H1 (cell line): ENCODE data around the gene ASPN. TPM values are rescaled to one million over a fixed set of nuclear protein-coding genes. Genes with fewer than 3 reads are reported as not detected.

Experiments
- CTCF ChIA-PET: fragments of 300-600 bp; sonication (Branson Sonifier 250); formaldehyde crosslinking; loops from one replicate; lab custom pipeline; 2021; ENCODE audit not compliant: partially characterized antibody; lab: Charles Lee
- POLR2A ChIA-PET: fragments of 300-600 bp; sonication (Branson Sonifier 250); formaldehyde crosslinking; loops from one replicate; lab custom pipeline; 2021; ENCODE audit warnings: inconsistent platforms; ENCODE audit not compliant: partially characterized antibody; lab: Charles Lee
- DNase-seq, 2 experiments: peaks; one replicate each; pipeline versions ENCODE4 v3.0.0 to v3.0.0-alpha.2; 2010 to 2022; ENCODE audit warnings: low spot score in 2 of 2, low read depth in 1 of 2, mixed read lengths in 1 of 2
- FAIRE-seq: peaks from 2 replicates; lab custom pipeline; 2011; peaks lifted over from hg19 to GRCh38; lab: Jason Lieb, UNC
- H2AFZ ChIP-seq: 2 replicates; pipeline ENCODE4 v1.8.1; 2012; ENCODE audit warnings: low read length, inconsistent platforms
- H2AK5ac ChIP-seq: 2 replicates; pipeline ENCODE4 v1.6.1; 2013; ENCODE audit warnings: low read depth, low read length
- H2BK120ac ChIP-seq: replicated peaks from 2 replicates; pipeline ENCODE3; 2013; ENCODE audit warnings: low read depth, low read length, inconsistent platforms
- H2BK12ac ChIP-seq: 2 replicates; pipeline ENCODE4 v1.6.1; 2013; ENCODE audit warnings: low read depth, low read length
- H2BK15ac ChIP-seq: 2 replicates; pipeline ENCODE4 v1.6.1; 2013; ENCODE audit warnings: low read length
- H2BK20ac ChIP-seq: 2 replicates; pipeline ENCODE4 v1.6.1; 2013; ENCODE audit warnings: low read length
- H2BK5ac ChIP-seq: 2 replicates; pipeline ENCODE4 v1.6.1; 2013; ENCODE audit warnings: low read depth, low read length
- H3K14ac ChIP-seq: 2 replicates; pipeline ENCODE4 v1.6.1; 2013; ENCODE audit warnings: inconsistent platforms; ENCODE audit not compliant: insufficient read length
- H3K18ac ChIP-seq: 2 replicates; pipeline ENCODE4 v1.6.1; 2013; ENCODE audit warnings: low read length; ENCODE audit errors: extremely low read depth
- H3K23ac ChIP-seq: 2 replicates; pipeline ENCODE4 v1.6.1; 2013; ENCODE audit warnings: inconsistent platforms; ENCODE audit not compliant: insufficient read length
- H3K23me2 ChIP-seq: 2 replicates; pipeline ENCODE4 v1.6.1; 2013; ENCODE audit warnings: low read depth, low read length
- H3K27ac ChIP-seq: 2 replicates; pipeline ENCODE4 v1.6.1; 2011; ENCODE audit warnings: low read depth, low read length, inconsistent platforms
- H3K27me3 ChIP-seq, 4 experiments: replicated peaks in 1 of 4; 1 replicate in 1 of 4; 2 replicates in 3 of 4; pipeline versions ENCODE4 v1.6.1 to v1.8.1; 2011 to 2013; ENCODE audit warnings: low read length in 3 of 4, mild to moderate bottlenecking in 3 of 4, inconsistent platforms in 2 of 4, mixed read lengths in 2 of 4, moderate library complexity in 1 of 4; ENCODE audit not compliant: control insufficient read depth in 3 of 4, insufficient read depth in 3 of 4; ENCODE audit errors: extremely low read depth in 1 of 4
- H3K36me3 ChIP-seq, 4 experiments: 2 replicates each; pipeline versions ENCODE4 v1.6.1 to v1.8.1; 2011 to 2013; ENCODE audit warnings: mild to moderate bottlenecking in 4 of 4, low read length in 3 of 4, moderate library complexity in 2 of 4, control low read depth in 1 of 4, inconsistent platforms in 1 of 4; ENCODE audit not compliant: insufficient read depth in 4 of 4, control insufficient read depth in 2 of 4
- H3K4ac ChIP-seq: replicated peaks from 2 replicates; pipeline ENCODE3; 2013; ENCODE audit warnings: low read length, low read depth, mixed read lengths, inconsistent platforms; ENCODE audit not compliant: insufficient read length
- H3K4me1 ChIP-seq, 4 experiments: replicated peaks in 1 of 4; 1 replicate in 1 of 4; 2 replicates in 3 of 4; pipeline versions ENCODE4 v1.6.1 to v1.8.1; 2011 to 2013; ENCODE audit warnings: low read length in 3 of 4, inconsistent platforms in 2 of 4, mixed read lengths in 1 of 4; ENCODE audit not compliant: insufficient read depth in 4 of 4, control insufficient read depth in 3 of 4
- H3K4me2 ChIP-seq, 2 experiments: 2 replicates each; pipeline versions ENCODE4 v1.6.1 to v1.8.1; 2011 to 2013; ENCODE audit warnings: low read depth in 2 of 2, low read length in 2 of 2, control low read depth in 1 of 2, inconsistent platforms in 1 of 2, mild to moderate bottlenecking in 1 of 2; ENCODE audit not compliant: insufficient read depth in 1 of 2
- H3K4me3 ChIP-seq, 4 experiments: fragments of 200-600, 300-600 bp in 1 of 4; sonication (generic), shearing (Covaris generic), sonication (Bioruptor Twin) in 1 of 4; 2 replicates each; pipeline versions ENCODE4 v1.5.1 to v1.8.1; 2011 to 2016; ENCODE audit warnings: low read length in 4 of 4, low read depth in 3 of 4, control low read depth in 2 of 4, inconsistent platforms in 2 of 4, mild to moderate bottlenecking in 2 of 4, mixed read lengths in 1 of 4, moderate library complexity in 1 of 4; ENCODE audit not compliant: insufficient read depth in 2 of 4; ENCODE audit errors: extremely low read depth in 1 of 4
- H3K56ac ChIP-seq: replicated peaks from 2 replicates; pipeline ENCODE3; 2013; ENCODE audit warnings: low read depth, mild to moderate bottlenecking, mixed read lengths, low read length, inconsistent platforms; ENCODE audit not compliant: insufficient read length
- H3K79me1 ChIP-seq: 2 replicates; pipeline ENCODE4 v1.6.1; 2013; ENCODE audit warnings: low read depth, low read length, control low read depth
- H3K79me2 ChIP-seq, 2 experiments: 2 replicates each; pipeline versions ENCODE4 v1.6.1 to v1.8.1; 2012 to 2013; ENCODE audit warnings: low read length in 2 of 2, mild to moderate bottlenecking in 2 of 2, inconsistent platforms in 1 of 2; ENCODE audit not compliant: insufficient read depth in 2 of 2, control insufficient read depth in 1 of 2
- H3K9ac ChIP-seq, 4 experiments: replicated peaks in 1 of 4; 1 replicate in 1 of 4; 2 replicates in 3 of 4; pipeline versions ENCODE4 v1.6.1 to v1.8.1; 2011 to 2013; ENCODE audit warnings: low read depth in 3 of 4, low read length in 3 of 4, control low read depth in 2 of 4, mild to moderate bottlenecking in 2 of 4, moderate library complexity in 2 of 4, inconsistent platforms in 1 of 4; ENCODE audit errors: extremely low read depth in 1 of 4
- H3K9me3 ChIP-seq, 2 experiments: 2 replicates each; pipeline versions ENCODE4 v1.6.1 to v1.8.1; 2012 to 2013; ENCODE audit warnings: mild to moderate bottlenecking in 2 of 2, moderate library complexity in 2 of 2, control low read depth in 1 of 2, inconsistent platforms in 1 of 2, low read depth in 1 of 2, low read length in 1 of 2, mixed read lengths in 1 of 2; ENCODE audit not compliant: insufficient read depth in 2 of 2
- H4K20me1 ChIP-seq, 2 experiments: replicated peaks in 1 of 2; 2 replicates each; pipeline versions ENCODE3 to v1.8.1; 2011 to 2013; ENCODE audit warnings: inconsistent platforms in 2 of 2, low read length in 2 of 2, mild to moderate bottlenecking in 1 of 2; ENCODE audit not compliant: insufficient read depth in 2 of 2, control insufficient read depth in 1 of 2
- H4K5ac ChIP-seq: 2 replicates; pipeline ENCODE4 v1.6.1; 2013; ENCODE audit warnings: low read length, low read depth, mixed read lengths, inconsistent platforms; ENCODE audit not compliant: insufficient read length
- H4K8ac ChIP-seq: 2 replicates; pipeline ENCODE4 v1.8.0; 2013; ENCODE audit warnings: mild to moderate bottlenecking, moderate library complexity, low read length, inconsistent platforms; ENCODE audit not compliant: insufficient read depth; ENCODE audit errors: extremely low read depth
- H4K91ac ChIP-seq: replicated peaks from 2 replicates; pipeline ENCODE3; 2013; ENCODE audit warnings: low read length, mixed read lengths, inconsistent platforms; ENCODE audit not compliant: insufficient read length
- CREB1 ChIP-seq: IDR thresholded peaks from 2 replicates; pipeline ENCODE4 v1.6.1; 2012; ENCODE audit warnings: inconsistent platforms
- EZH2 ChIP-seq: fragments of 200-600 bp; sonication (generic); IDR thresholded peaks from 2 replicates; pipeline ENCODE4 v1.7.1; 2012; ENCODE audit warnings: low read depth, mild to moderate bottlenecking, moderate library complexity, low read length, inconsistent platforms; ENCODE audit not compliant: severe bottlenecking
- RFX5 ChIP-seq: IDR thresholded peaks from 2 replicates; pipeline ENCODE4 v1.6.1; 2011; ENCODE audit warnings: low read depth, low read length, improper control_type of control experiment, borderline replicate concordance
- SIX5 ChIP-seq: IDR thresholded peaks from 2 replicates; pipeline ENCODE4 v1.6.1; 2011; ENCODE audit warnings: mild to moderate bottlenecking, low read depth, low read length
- TEAD4 ChIP-seq: IDR thresholded peaks from 2 replicates; pipeline ENCODE4 v1.6.1; 2012; ENCODE audit warnings: low read depth, low read length, inconsistent platforms, mixed read lengths
- polyA plus RNA-seq, 7 experiments: library from polyadenylated mRNA; depleted of rRNA in 3 of 7; stranded (reverse) in 5 of 7; unstranded in 2 of 7; fragments of >200 nt in 5 of 7; fragments of 200-250 nt in 2 of 7; gene quantifications; 1 replicate in 5 of 7; 2 replicates in 1 of 7; 4 replicates in 1 of 7; pipeline versions ENCODE4 v1.2.1 to v1.2.3, GENCODE V29; 2011 to 2013; ENCODE audit warnings: missing spikeins in 2 of 7, mixed read lengths in 2 of 7
- total RNA-seq: library from RNA; stranded (reverse); fragmentation: NEBNext Ultra II Directional; extraction: Animal tissue kit (Norgen Biotek cat#: 25700); gene quantifications from 2 replicates; pipeline ENCODE4 v1.2.1, GENCODE V29; 2021

Gene ASPN
- total and polyA plus RNA-seq, 2 of the 8 experiments (the other 6 are each of a cell fraction or from before 2014, with no cell fraction given) = not detected

DNA sequence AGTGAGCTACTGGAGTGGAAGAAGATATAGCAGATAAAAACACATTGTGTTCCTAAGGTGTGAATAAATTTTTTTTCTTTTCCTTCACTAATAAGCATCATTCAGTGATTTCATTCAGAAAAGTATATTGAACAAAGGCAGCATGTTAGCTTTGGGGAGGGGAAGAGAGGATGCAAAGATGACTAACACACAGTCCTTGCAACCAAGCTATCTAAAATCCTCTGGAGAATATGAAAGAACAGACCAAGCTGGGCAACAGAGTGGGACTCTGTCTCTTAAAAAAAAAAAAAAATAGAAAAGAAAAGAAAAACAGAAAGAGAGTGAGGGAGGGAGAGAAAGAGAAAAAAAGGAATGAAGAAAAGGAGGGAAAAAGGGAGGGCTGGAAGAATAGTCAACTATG lies 35.8 kb downstream of the ASPN start:
- no peak overlapping the region for H3K4ac ChIP-seq
- no peak overlapping the region for H3K14ac ChIP-seq
- no peak overlapping the region for H2AFZ ChIP-seq
- H4K8ac ChIP-seq = no peak overlapping the region
- ChIA-PET CTCF (interaction anchor here (0.7 to 2.1 kb wide), 6 partner anchors 9 to 971 kb away, joined by 3 to 9 read pairs (median 4); no protein-coding TSS in a partner anchor), POLR2A (interaction anchor here (1.6 kb wide), 1 partner anchor 121 kb away, joined by 6 read pairs; the partner anchor contains the start of genes CENPP and NOL8)
- peaks cover 0 to 2% (median 0%) of the 10 kb centered on the region in 4 experiments; a peak in 1 of 7 replicates for H3K4me1 ChIP-seq
- H3K79me2 ChIP-seq = no peaks in the 10 kb centered on the region
- H3K23ac ChIP-seq = no peak overlapping the region
- no peak for DNase-seq
- H3K36me3 ChIP-seq = no peaks in the 10 kb centered on the region
- no peak overlapping the region for H3K56ac ChIP-seq
- H3K23me2 ChIP-seq = no peaks in the 10 kb centered on the region
- H2BK120ac ChIP-seq = no peak overlapping the region
- no peak overlapping the region for H2BK5ac ChIP-seq
- H3K18ac ChIP-seq = no peak overlapping the region
- H4K5ac ChIP-seq = no peak overlapping the region
- no peak for FAIRE-seq
- no peaks in the 10 kb centered on the region for H4K20me1 ChIP-seq
- H2AK5ac ChIP-seq = no peak overlapping the region
- H3K4me2 ChIP-seq = no peak overlapping the region
- no peak overlapping the region for H2BK20ac ChIP-seq
- no peak overlapping the region for H2BK12ac ChIP-seq
- H3K27ac ChIP-seq = no peak overlapping the region
- TF ChIP-seq RFX5 = no peak
- TF ChIP-seq SIX5 = no peak
- no peak for TF ChIP-seq TEAD4
- no peak for TF ChIP-seq EZH2
- no peak for TF ChIP-seq CREB1
- TF ChIP-seq, all 59 proteins: peak for 0
- Histone ChIP-seq H4K91ac (no peak overlapping the region), H3K9me3 (no peaks in the 10 kb centered on the region; a peak in 1 of 4 replicates), H3K9ac (no peak overlapping the region), H3K27me3 (no peaks in the 10 kb centered on the region), H3K79me1 (no peaks in the 10 kb centered on the region), H2BK15ac (no peak overlapping the region), H3K4me3 (no peak overlapping the region)
